Measurements from ENCODE around the gene PILRA.

DNA sequence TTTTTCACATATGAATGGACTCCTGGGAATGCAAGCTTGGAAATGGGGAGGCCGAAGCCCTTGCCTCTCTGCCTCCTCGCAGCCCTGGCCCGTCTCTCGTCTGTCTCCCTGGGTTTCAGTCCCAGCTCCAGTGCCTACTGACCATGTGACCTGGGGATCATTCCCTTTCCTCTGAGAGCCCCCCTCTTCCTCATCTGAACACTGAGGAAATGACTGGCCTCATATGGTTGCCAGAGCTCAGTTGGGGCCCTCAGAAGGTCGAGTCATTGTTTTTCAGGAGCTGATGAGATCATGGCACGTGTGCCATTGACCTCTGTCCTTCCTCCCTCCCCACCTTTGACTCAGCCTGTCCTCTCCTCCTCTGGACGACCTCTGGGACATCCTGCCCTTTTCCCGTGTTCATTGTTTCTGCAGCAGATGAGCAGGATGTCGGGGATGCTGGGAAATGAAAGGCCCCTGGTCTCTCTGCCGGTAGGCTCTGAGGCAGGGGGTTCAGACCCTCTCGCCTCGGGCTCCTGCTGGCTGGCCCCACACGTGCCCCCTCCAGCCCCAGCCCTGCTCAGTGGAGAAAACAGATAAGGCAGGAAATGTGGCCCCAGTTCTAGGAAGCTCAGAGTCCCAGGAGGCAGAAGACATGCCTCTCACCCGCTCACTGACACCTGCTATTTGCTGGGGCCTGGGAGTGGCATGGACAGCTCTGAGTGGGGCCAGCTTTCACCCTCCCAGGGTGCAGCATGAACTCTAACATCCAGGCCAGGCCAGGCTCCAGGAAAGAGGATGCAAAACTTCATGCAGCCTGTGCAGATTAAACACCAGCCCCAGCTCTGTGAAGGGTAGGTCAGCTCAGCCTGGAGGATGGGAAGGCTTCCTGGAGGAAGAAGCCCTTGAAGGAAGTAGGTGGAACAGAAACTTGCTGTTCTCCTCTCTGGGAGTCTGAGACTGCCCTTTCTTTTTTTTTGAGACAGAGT lies 71.3 kb downstream of the PILRA start:
- TF ChIP-seq, protein P1, sequence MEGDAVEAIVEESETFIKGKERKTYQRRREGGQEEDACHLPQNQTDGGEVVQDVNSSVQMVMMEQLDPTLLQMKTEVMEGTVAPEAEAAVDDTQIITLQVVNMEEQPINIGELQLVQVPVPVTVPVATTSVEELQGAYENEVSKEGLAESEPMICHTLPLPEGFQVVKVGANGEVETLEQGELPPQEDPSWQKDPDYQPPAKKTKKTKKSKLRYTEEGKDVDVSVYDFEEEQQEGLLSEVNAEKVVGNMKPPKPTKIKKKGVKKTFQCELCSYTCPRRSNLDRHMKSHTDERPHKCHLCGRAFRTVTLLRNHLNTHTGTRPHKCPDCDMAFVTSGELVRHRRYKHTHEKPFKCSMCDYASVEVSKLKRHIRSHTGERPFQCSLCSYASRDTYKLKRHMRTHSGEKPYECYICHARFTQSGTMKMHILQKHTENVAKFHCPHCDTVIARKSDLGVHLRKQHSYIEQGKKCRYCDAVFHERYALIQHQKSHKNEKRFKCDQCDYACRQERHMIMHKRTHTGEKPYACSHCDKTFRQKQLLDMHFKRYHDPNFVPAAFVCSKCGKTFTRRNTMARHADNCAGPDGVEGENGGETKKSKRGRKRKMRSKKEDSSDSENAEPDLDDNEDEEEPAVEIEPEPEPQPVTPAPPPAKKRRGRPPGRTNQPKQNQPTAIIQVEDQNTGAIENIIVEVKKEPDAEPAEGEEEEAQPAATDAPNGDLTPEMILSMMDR (IDR thresholded peaks at IDR 0.05 in 4 of 5, conservative IDR thresholded peaks at IDR 0.05 in 1 of 5): no peak
- TF ChIP-seq POLR2A (IDR thresholded peaks at IDR 0.05): peak in 1 of 2 donors; percentile 5

Data from gastrocnemius medialis (tissue), 4 donors.